PC-3 (cell line): Measurements from ENCODE around the gene PTPRN2.

Experiments
- EZH2 ChIP-seq: fragments of 300-600 bp; sonication (generic); IDR thresholded peaks from one replicate; pipeline ENCODE4 v1.6.1; 2017; ENCODE audit warnings: antibody characterized with exemption, mild to moderate bottlenecking, low read length; ENCODE audit not compliant: unreplicated experiment
- EZH2phosphoT487 ChIP-seq: fragments of 300-600 bp; sonication (generic); IDR thresholded peaks from 2 replicates; pipeline ENCODE4 v1.6.1; 2018; ENCODE audit warnings: mild to moderate bottlenecking, antibody characterized with exemption, low read length, borderline replicate concordance
- TF ChIP-seq, protein P1 (sequence below): fragments of 300-600 bp; sonication (generic); conservative IDR thresholded peaks from 2 replicates; pipeline ENCODE4 v1.5.1; 2017; ENCODE audit warnings: antibody characterized with exemption, low read depth, mild to moderate bottlenecking, low read length

- TF ChIP-seq, protein P1, sequence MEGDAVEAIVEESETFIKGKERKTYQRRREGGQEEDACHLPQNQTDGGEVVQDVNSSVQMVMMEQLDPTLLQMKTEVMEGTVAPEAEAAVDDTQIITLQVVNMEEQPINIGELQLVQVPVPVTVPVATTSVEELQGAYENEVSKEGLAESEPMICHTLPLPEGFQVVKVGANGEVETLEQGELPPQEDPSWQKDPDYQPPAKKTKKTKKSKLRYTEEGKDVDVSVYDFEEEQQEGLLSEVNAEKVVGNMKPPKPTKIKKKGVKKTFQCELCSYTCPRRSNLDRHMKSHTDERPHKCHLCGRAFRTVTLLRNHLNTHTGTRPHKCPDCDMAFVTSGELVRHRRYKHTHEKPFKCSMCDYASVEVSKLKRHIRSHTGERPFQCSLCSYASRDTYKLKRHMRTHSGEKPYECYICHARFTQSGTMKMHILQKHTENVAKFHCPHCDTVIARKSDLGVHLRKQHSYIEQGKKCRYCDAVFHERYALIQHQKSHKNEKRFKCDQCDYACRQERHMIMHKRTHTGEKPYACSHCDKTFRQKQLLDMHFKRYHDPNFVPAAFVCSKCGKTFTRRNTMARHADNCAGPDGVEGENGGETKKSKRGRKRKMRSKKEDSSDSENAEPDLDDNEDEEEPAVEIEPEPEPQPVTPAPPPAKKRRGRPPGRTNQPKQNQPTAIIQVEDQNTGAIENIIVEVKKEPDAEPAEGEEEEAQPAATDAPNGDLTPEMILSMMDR, result no peak
- TF ChIP-seq EZH2, result no peak
- no peak for TF ChIP-seq EZH2phosphoT487
These were observed 885.2 kb downstream of the PTPRN2 start for GRCh38 chr7:157702311-157703023.
